Caki2 (cell line): ENCODE results near the gene EBI3. TPM values are rescaled to one million over a fixed set of nuclear protein-coding genes. Genes with fewer than 3 reads are reported as not detected.
"Not testable (repeated sequence)": the region's sequence is repeated elsewhere in the genome, so short reads cannot be mapped to it uniquely, and the experiment has no call there.

Experiments used
- DNase-seq: peaks from one replicate; pipeline ENCODE4 v3.0.0-alpha.2; 2015; ENCODE audit warnings: low read depth
- in situ Hi-C: cut with HindIII; loops from 2 replicates; pipeline ENCODE4 v1.10.0; 2016; ENCODE audit warnings: low sequenced_read_pairs, low pct_unique_long_range_greater_than_20kb, mixed read lengths
- total RNA-seq: library from RNA; depleted of rRNA; stranded (reverse); fragments of >200 nt; shearing (Covaris generic); gene quantifications from 2 replicates; pipeline ENCODE4 v1.2.3, GENCODE V29; 2014; ENCODE audit warnings: low replicate concordance

Gene EBI3
- total RNA-seq, 1 experiment from 2014 or later, result 3.3 TPM

DNA sequence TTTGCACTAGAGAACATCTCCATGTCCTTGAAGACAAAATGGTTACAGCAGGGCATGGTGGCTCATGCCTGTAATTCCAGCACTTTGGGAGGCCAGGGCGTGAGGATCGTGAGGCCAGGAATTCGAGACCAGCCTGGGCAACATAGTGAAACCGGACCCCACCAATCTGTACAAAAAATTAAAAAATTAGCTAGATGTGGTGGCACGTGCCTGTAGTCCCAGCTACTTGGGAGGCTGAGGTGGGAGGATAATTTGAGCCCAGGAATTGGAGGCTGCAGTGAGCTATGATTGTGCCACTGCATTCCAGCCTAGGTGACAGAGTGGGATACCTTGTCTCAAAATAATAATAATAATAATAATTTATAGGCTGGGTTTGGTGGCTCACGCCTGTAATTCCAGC is 914 bp downstream of the EBI3 start:
- DNase-seq, in situ Hi-C loops: not testable (repeated sequence)

GRCh38 chr19:4231521-4231920 is 2.2 kb downstream of the EBI3 start:
- in situ Hi-C loops, DNase-seq: not testable (repeated sequence)

DNA sequence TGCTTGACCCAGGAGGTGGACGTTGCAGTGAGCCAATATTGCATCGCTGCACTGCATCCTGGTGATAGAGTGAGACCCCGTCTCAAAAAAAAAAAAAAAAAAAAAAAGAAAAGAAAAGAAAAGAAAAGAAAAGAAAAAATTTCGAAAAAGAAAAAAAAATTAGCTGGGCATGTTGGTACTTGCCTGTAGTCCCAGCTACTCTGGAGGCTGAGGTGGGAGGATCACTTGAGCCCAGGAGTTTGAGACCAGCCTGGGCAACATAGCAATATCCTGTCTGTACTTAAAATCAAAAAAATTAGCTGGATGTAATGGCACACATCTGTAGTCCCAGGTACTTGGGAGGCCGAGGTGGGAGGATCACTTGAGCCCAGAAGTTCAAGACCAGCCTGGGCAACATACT is 2.8 kb downstream of the EBI3 start:
- in situ Hi-C loops, DNase-seq: not testable (repeated sequence)

DNA sequence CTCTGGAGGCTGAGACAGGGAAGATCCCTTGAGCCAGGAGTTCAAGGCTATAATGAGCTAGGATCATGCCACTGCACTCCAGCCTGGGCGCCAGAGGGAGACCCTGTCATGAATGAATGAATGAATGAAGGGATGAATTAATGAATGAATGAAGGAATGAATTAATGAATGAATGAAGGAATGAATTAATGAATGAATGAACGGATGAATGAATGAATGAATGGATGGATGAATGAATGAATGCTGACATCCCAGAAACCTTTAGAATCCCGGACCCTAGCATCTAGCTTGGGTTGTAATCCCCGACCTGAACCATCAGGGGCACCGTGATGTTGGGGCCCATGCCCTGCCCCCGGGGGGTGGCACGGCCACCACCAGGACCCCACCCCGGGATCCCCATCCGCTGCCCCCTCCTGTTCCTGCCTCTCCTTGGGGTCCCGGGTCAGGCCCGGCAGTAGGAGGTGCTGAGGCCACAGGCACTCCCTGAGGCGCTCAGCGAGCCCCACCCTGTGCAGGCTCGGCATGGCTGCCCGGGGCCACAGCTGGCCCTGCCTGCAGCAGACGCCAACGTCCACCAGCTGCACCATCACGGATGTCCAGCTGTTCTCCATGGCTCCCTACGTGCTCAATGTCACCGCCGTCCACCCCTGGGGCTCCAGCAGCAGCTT is 3.4 kb downstream of the EBI3 start:
- in situ Hi-C loops, result no loop called here
- DNase-seq, result no peak

DNA sequence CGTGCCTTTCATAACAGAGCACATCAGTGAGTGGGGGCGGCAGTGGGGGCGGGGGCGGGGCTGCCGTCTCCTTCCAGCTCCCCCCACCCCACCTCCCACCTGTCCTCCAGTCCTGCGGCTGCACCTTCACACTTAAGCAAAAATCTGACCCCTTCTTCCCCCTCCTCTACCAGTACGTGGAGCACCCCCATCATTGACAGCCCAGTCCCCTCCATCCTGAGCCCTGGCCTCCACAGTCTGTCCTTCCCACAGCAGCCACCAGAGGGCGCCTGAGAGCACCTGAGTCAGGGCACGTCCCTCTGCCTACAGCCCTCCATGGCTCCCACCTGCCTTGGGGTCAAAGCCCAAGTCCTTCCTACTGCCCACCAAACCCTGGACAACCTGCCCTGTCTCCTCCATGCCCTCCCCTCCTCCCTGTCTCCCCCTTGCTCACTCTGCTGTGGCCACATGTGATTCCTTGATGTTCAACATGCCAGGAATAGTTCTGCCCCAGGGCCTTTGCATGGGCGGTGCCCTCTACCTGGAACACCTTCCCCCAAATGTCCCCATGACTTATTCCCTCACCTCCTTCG is 4.0 kb downstream of the EBI3 start:
- in situ Hi-C loops, result no loop called here
- peak; percentile 28 for DNase-seq

DNA sequence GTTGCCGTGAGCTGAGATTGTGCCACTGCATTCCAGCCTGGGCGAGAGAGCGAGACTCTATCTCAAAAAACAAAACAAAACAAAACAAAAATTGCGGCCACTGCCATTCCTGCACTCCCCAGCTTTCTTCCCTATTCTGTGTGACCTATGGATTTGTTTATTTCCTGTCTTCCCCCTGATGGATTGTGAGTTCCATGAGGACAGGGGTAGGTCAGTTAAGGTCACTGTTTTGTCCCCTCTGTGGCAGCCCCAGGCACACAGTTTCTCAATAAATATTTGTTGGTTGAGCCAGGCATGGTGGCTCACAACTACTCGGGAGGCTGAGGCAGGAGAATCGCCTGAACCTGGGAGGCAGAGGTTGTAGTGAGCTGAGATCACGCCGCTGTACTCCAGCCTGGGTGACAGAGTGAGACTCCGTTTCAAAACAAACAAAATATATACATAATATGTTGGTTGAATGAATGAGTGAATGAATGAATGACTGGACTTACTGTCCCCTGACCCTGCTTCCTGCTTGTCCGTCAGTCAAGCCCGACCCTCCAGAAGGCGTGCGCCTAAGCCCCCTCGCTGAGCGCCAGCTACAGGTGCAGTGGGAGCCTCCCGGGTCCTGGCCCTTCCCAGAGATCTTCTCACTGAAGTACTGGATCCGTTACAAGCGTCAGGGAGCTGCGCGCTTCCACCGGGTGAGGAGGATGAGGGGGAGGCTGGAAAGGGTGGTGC is 5.0 kb downstream of the EBI3 start:
- no peak for DNase-seq
- in situ Hi-C loops, result no loop called here

- in situ Hi-C loops, result no loop called here
- DNase-seq, result no peak
Observed at GRCh38 chr19:4234862-4235201, 5.5 kb downstream of the EBI3 start.

DNA sequence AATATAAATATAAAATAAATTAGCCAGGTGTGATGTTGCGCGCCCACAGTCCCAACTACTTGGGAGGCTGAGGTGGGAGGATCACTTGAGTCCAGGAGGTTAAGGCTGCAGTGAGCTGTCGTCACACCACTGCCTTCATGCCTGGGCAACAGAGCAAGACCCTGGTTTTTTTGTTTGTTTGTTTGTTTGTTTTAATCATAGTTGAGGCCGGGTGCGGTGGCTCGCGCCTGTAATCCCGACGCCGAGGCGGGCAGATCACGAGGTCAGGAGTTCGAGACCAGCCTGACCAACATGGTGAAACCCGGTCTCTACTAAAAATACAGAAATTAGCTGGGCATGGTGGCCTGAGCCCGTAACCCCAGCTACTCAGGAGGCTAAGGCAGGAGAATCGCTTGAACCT is 8.2 kb downstream of the EBI3 start:
- DNase-seq, in situ Hi-C loops: not testable (repeated sequence)

- in situ Hi-C loops, result no loop called here
- no peak for DNase-seq
Observed at GRCh38 chr19:4238831-4239230, 9.5 kb downstream of the EBI3 start.

DNA sequence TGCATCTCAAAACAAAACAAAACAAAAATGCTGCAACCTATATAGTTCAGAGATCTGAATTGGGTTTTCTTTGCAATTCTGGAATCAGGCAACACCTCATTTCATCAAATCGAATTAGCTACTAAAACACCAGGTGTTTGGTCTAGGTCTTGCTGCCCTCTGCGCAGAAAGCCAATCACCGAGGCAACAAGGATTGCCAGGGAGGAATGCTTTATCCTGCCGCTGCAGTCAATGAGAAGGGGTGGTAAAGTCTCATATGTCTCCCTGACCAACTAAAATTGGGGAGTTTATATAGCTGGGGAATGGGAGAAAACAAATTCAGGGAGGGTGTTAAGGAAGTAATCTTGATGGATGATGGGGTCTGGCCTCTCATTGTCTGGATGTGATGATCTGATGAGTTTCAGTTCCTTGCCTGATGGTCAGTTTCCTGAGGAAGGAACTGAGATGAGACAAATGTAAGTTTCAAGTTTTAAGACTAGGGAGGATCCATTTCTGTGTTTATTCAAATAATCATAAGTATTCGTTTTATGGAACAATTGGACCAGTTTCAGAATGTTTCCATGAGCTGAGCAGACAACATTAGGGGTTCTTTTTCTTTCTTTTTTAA is 12.6 kb downstream of the EBI3 start:
- in situ Hi-C loops, result no loop called here
- DNase-seq, result no peak

- in situ Hi-C loops, result not testable (repeated sequence)
- peak; percentile 12 for DNase-seq
Observed at GRCh38 chr19:4245938-4246337, 16.6 kb downstream of the EBI3 start.

DNA sequence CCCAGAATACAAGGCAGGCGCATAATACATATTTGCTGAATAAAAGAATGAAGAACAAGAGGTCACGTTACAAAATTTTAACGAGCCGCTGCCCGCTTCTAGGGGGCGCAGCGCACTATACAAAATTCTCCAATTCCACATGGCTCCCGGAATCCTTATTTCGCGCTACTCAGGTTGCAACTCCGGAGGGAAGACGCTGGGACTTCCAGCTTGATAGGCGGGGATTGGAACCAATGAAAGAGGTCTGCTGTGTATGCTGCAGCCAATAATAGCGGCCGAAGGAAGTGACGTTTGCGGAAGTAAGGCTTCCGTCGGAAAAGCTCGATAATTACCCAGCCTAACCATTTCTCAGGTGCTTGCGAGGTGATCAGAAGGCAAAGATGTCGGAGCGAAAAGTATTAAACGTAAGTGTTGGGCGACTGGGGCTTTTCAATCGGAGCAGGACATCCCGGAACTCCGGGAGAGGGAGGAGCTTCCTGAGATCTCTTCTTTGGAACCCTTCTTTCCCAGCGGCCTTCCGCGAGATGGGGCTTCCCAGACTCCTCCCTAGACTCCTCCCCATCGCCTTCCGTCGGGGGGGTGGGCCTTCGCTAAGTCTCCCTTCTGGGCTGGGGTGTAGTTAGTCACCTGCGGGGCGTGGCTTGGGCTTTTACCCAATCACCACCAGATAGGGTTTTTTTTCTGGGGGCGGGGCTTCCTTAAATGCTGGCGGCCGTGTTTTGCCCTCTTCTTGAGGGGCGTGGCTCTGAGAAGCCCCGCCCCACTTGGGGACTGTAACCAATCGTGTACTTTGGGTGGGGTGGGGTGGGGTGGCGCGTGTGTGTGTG is 17.7 kb downstream of the EBI3 start, which contains the start of gene YJU2:
TSS of gene YJU2 (plus strand) at position 314 of the 827 bp plus-strand sequence. CDS start at position 381, 67 bp downstream.
- DNase-seq, result peak; percentile 100
- in situ Hi-C loops, result no loop called here

GRCh38 chr19:4256563-4256962 is 27.2 kb downstream of the EBI3 start:
- in situ Hi-C loops, result no loop called here
- DNase-seq, result no peak

GRCh38 chr19:4257025-4257424 is 27.7 kb downstream of the EBI3 start:
- no peak for DNase-seq
- in situ Hi-C loops, result no loop called here

- DNase-seq, result no peak
- in situ Hi-C loops, result no loop called here
Observed at GRCh38 chr19:4258181-4258580, 28.9 kb downstream of the EBI3 start.

DNA sequence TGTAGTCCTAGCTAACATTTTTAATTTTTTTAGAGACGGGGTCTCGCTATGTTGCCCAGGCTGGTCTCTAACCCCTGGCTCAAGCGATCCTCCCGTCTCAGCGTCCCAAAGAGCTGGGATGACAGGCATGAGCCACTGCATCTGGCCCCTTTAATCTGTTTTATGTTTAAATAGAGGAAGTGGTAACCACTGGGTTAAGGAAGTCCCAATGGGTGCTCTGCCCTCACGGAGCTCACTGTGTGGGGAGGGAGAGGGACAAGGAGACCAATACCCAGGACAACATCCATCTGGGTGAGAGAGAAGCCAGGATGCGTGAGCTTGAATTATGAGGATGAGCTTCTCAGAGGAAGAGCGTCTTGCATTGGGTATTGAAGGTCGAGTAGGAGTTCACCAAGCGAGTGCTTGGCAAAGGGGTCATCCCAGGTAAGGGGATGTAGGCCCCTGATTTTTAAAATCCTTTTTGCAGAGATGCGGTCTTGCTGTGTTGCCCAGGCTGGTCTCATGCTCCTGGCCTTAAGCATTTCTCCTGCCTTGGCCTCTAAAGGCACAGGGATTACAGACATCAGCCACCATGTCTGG is 31.4 kb downstream of the EBI3 start:
- DNase-seq, result no peak
- in situ Hi-C loops, result no loop called here

GRCh38 chr19:4264812-4265211 is 35.5 kb downstream of the EBI3 start:
- in situ Hi-C loops, result no loop called here
- DNase-seq, result no peak
